Pancreas (tissue), 10 donors: ENCODE data around the gene FOXO3. TPM values are rescaled to one million over a fixed set of nuclear protein-coding genes. Genes with fewer than 3 reads are reported as not detected.

Source experiments
- ATAC-seq, 4 donors: fragments of 200-7000 bp; cut with Tn5 transposase; one replicate each; pipeline versions ENCODE4 v1.8.0 to v1.9.1; 2020; ENCODE audit warnings: mild to moderate bottlenecking in 4 of 4, moderate library complexity in 4 of 4
- DNase-seq, 6 donors: peaks; one replicate each; pipeline ENCODE4 v3.0.0-alpha.2; 2020
- FAIRE-seq: peaks from 2 replicates; lab custom pipeline; 2012; peaks lifted over from hg19 to GRCh38; lab: Jason Lieb, UNC
- H3K27ac ChIP-seq, 4 donors: fragments of 200-600 bp; sonication (generic); 1 replicate in 3 of 4; 2 replicates in 1 of 4; pipeline versions ENCODE4 v1.5.0 to v1.8.0; 2020
- H3K27me3 ChIP-seq, 4 donors: fragments of 200-600 bp; one replicate each; pipeline ENCODE4 v1.8.0; 2021
- H3K36me3 ChIP-seq, 3 donors: fragments of 200-600 bp; sonication (generic) in 1 of 3; one replicate each; pipeline versions ENCODE4 v1.5.0 to v1.8.0; 2020 to 2021
- H3K4me1 ChIP-seq, 3 donors: fragments of 200-600 bp; one replicate each; pipeline ENCODE4 v1.8.0; 2021
- H3K4me3 ChIP-seq, 4 donors: fragments of 200-600 bp; sonication (generic) in 2 of 4; one replicate each; pipeline versions ENCODE4 v1.5.0 to v1.8.0; 2020 to 2021
- H3K9me3 ChIP-seq, 4 donors: fragments of 200-600 bp; one replicate each; pipeline ENCODE4 v1.8.0; 2021
- WGBS, 2 donors: extraction: QIAGEN DNeasy Blood & Tissue Kit; methylation state at CpG; one replicate each; pipeline ENCODE4 v1.1.7; 2013; 5-methylcytosine and 5-hydroxymethylcytosine counted together
- intact Hi-C, 3 donors: fragments of 100-400 bp; cut with DNase I; formaldehyde crosslinking; loops; one replicate each; pipeline versions ENCODE4 v1.11.1 to v1.14.2; 2022
- polyA plus RNA-seq, 2 donors: library from polyadenylated mRNA; stranded (reverse); fragments of 200-250 nt; gene quantifications; one replicate each; pipeline ENCODE4 v1.2.3, GENCODE V29; 2013
- total RNA-seq, 6 donors: library from RNA; stranded (reverse); fragmentation: NEBNext Ultra II Directional in 4 of 6; extraction: Animal tissue kit (Norgen Biotek cat#: 25700) in 4 of 6; gene quantifications; one replicate each; pipeline versions ENCODE4 v1.2.1 to v1.2.4, GENCODE V29; 2021 to 2023
- TF ChIP-seq, protein P1 (sequence below), 4 donors: fragments of 200-600 bp; sonication (generic) in 3 of 4; IDR thresholded peaks; one replicate each; pipeline versions ENCODE4 v1.5.0 to v1.8.0; 2021; ENCODE audit warnings: antibody characterized with exemption in 4 of 4
- donor health status: healthy with polysubstance abuse.
- donor health status: DM: no; HTN: no; CAD: no; lungs with moderate emphysema.
- donor health status: DM: no; HTN: no; CAD: no.
- donor health status: control.
- donor health status: control.
- donor health status: Bipolar disorder and iron deficiency.
- donor health status: DM: yes; HTN: yes; CAD: no.
- donor health status: DM: no; HTN: no; CAD: no.
- donor health status: DM: no; HTN: no; CAD: no.
- donor health status: DM: yes; HTN: yes; CAD: no.

The FOXO3 gene
- total and polyA plus RNA-seq, 8 donors: 11.3 to 61.2 (median 41.2) TPM

DNA sequence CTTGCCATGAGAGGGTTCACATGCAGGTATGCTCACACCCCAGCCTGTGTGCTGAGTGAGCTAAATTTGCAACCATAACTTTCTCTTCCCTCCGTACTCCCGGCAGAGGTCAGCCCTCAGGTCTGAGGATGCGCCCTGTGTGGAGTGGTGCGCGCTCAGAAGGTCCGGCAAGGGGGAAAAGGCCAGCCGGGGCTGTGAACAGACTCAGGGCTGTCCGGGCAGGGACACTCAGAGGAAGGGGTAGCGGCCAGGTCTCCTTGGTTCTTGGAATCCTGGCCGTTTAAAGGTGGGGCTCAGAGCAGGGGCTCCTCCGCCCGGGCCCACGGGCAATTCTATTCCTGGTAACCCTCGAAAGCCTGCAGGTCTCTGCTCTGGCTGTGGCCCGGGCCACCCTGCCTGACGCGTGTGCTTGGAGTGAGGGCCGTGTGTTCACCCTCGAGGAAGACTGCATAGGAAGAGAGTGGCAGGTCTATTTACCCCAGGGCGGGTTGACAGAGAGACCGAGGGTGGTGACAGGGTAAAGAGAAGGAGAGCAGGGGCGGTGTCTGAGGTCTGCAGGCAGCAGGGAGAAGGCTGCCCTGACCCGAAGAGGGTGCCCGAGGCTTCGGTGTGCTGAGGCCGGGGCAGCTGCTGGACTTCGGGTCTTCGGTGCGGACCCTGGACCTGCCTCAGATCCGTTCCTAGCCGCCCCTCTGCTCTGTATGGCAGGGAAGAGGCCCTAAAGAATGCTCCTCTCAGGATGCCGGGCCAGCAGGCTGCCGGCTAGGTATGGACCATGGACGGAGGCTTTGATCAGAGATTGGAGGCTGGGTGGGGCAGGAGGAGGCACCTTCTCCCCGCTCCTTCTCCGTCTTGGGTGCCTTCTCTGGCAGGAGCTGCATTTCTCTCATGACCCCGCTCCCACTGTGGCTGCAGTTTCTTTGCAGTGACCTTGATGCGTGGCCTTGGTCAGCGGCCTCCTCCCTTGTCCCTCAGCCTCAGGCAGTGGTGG, 156.4 kb downstream of the FOXO3 start:
- Histone ChIP-seq H3K4me1 (peaks cover 0 to 20% (median 5%) of the 10 kb centered on the region in 3 donors), H3K4me3 (no peak overlapping the region), H3K27me3 (no peaks in the 10 kb centered on the region), H3K27ac (no peak overlapping the region), H3K36me3 (no peaks in the 10 kb centered on the region), H3K9me3 (no peaks in the 10 kb centered on the region)
- ATAC-seq: no peak
- intact Hi-C loops: no loop called here
- WGBS, 2 donors: 93 to 94% methylated on average over 36 to 39 of the region's 39 CpGs
- FAIRE-seq: no peak
- no peak for DNase-seq
- TF ChIP-seq, protein P1, sequence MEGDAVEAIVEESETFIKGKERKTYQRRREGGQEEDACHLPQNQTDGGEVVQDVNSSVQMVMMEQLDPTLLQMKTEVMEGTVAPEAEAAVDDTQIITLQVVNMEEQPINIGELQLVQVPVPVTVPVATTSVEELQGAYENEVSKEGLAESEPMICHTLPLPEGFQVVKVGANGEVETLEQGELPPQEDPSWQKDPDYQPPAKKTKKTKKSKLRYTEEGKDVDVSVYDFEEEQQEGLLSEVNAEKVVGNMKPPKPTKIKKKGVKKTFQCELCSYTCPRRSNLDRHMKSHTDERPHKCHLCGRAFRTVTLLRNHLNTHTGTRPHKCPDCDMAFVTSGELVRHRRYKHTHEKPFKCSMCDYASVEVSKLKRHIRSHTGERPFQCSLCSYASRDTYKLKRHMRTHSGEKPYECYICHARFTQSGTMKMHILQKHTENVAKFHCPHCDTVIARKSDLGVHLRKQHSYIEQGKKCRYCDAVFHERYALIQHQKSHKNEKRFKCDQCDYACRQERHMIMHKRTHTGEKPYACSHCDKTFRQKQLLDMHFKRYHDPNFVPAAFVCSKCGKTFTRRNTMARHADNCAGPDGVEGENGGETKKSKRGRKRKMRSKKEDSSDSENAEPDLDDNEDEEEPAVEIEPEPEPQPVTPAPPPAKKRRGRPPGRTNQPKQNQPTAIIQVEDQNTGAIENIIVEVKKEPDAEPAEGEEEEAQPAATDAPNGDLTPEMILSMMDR (IDR thresholded peaks at IDR 0.05): no peak

DNA sequence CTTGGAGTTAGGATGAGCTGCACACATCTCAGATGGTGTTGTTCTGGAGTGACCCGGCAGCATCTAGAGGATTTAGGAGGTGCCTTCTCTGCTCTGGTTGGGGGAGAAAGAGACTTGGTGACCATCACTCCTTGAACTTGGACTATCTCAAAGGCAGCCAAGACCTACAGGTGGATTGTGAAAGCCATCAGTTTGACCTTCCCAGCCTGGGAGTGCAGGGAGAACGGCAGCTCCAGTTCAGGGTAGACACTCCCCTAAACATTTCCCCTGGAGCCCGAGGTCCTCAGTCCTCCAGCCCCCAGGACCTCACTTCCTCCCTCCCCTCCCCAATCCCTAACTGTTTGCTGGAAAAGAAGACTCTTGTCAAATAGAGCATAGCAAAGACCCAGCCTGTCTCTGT, 158.8 kb downstream of the FOXO3 start:
- Histone ChIP-seq H3K27me3 (no peaks in the 10 kb centered on the region), H3K27ac (no peak overlapping the region), H3K4me3 (no peak overlapping the region), H3K36me3 (no peaks in the 10 kb centered on the region), H3K9me3 (no peaks in the 10 kb centered on the region), H3K4me1 (peaks cover 0 to 4% (median 0%) of the 10 kb centered on the region in 3 donors)
- TF ChIP-seq, protein P1 (IDR thresholded peaks at IDR 0.05): no peak
- no peak for FAIRE-seq
- 84 to 88% methylated on average over 3 of the region's 3 CpGs for WGBS, 2 donors
- no peak for ATAC-seq
- intact Hi-C loops: no loop called here
- no peak for DNase-seq

DNA sequence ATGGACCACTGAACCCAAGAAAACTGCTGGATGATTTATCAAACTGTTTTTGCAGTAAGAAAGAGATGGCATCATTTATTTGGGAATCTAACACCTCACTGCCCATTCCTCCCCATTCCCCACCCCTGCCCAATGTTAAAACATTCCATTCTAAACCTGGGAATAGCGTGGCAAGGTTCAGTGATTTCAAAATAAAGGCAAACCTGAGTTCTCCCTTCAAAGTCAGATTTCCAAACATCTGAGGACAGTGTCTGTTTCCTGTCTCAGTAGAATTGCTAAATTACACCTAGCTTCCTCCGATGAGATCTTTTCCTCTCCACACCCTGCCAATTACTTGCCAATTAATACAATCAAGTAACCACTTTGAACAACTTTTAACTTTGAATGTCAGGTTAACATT, 160.1 kb downstream of the FOXO3 start:
- FAIRE-seq (no peak), DNase-seq (no peak), ATAC-seq (no peak)
- Histone ChIP-seq H3K4me1 (peaks cover 0 to 2% (median 0%) of the 10 kb centered on the region in 3 donors), H3K27ac (no peak overlapping the region), H3K36me3 (no peaks in the 10 kb centered on the region), H3K4me3 (no peak overlapping the region), H3K27me3 (no peaks in the 10 kb centered on the region), H3K9me3 (no peaks in the 10 kb centered on the region)
- intact Hi-C loops: no loop called here
- WGBS, 2 donors: 53 to 60% methylated on average over 2 of the region's 2 CpGs
- TF ChIP-seq, protein P1 (IDR thresholded peaks at IDR 0.05): no peak

DNA sequence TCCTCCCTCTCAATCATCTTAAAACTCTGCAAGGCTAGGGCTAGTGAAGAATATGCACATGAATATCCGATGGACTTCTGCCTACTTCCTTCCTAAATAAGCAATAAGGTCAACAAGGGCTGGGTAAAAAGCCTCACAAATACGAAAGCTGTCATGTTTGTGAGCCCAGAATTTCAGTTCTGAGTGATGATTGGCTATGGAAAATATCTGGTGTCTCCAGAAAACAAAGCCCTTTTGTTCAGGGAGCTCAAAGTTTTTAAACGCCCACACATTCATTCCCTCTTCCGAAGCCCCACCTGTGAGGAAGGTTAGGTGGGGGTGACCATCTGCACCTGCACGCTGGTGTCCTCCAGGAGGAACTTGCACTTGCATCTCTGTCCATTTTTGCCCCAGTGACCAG, 160.6 kb downstream of the FOXO3 start:
- Histone ChIP-seq H3K4me1 (no peaks in the 10 kb centered on the region), H3K36me3 (no peaks in the 10 kb centered on the region), H3K27me3 (no peaks in the 10 kb centered on the region), H3K9me3 (no peaks in the 10 kb centered on the region), H3K27ac (no peak overlapping the region), H3K4me3 (no peak overlapping the region)
- TF ChIP-seq, protein P1 (IDR thresholded peaks at IDR 0.05): no peak
- FAIRE-seq (no peak), ATAC-seq (peak in 1 of 4 donors; percentile 39), DNase-seq (no peak)
- intact Hi-C loops: no loop called here
- WGBS, 2 donors: 48 to 53% methylated on average over 5 of the region's 5 CpGs

DNA sequence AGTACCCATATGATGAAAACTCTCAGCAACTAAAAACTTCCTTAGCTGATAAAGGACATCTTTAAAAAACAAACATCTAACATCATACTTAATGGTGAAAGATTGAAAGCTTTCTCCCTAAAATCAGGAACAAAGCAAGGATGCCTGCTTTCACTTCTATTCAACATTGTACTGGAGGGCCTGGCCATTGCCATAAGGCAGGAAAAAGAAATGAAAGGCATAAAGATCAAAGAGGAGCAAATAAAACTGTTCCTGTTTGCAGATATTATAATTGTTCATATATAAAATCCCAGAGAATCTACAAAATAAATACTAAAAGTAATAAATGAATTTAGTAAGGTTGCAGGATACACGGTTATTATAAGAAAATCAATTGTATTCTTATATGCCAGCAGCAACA, 162.9 kb downstream of the FOXO3 start:
- intact Hi-C loops: no loop called here
- DNase-seq (no peak), ATAC-seq (no peak), FAIRE-seq (no peak)
- TF ChIP-seq, protein P1 (IDR thresholded peaks at IDR 0.05): no peak
- 100% methylated on average over 1 of the region's 1 CpG for WGBS, 2 donors
- Histone ChIP-seq H3K36me3 (no peaks in the 10 kb centered on the region), H3K9me3 (no peaks in the 10 kb centered on the region), H3K27ac (no peak overlapping the region), H3K27me3 (no peaks in the 10 kb centered on the region), H3K4me1 (no peaks in the 10 kb centered on the region), H3K4me3 (no peak overlapping the region)
